ENCODE data around the gene KCNH3. TPM values are rescaled to one million over a fixed set of nuclear protein-coding genes. Genes with fewer than 3 reads are reported as not detected.
"Not testable (repeated sequence)": the region's sequence is repeated elsewhere in the genome, so short reads cannot be mapped to it uniquely, and the experiment has no call there.

KCNH3 gene
- polyA plus RNA-seq, 1 donor from 2014 or later: 0.63 TPM

- no peak overlapping the region for H3K27ac ChIP-seq (ENCODE audit: low read length)
- no peak overlapping the region for H2AFZ ChIP-seq (ENCODE audit: low read depth, low read length)
- no peaks in the 10 kb centered on the region for H3K9me3 ChIP-seq (ENCODE audit: low read length)
- no peaks in the 10 kb centered on the region for H3K79me2 ChIP-seq (replicated peaks; ENCODE audit: insufficient read depth, low read length)
- H3K9ac ChIP-seq (ENCODE audit: low read length): no peak overlapping the region
- TF ChIP-seq POLR2AphosphoS5 (IDR thresholded peaks at IDR 0.05) (no peak), CTCF (IDR thresholded peaks at IDR 0.05; ENCODE audit: poor library complexity, severe bottlenecking) (no peak), REST (IDR thresholded peaks at IDR 0.05; ENCODE audit: borderline replicate concordance) (no peak), EP300 (conservative IDR thresholded peaks at IDR 0.05; ENCODE audit: poor library complexity, severe bottlenecking) (no peak), TAF1 (IDR thresholded peaks at IDR 0.05; ENCODE audit: low read depth) (no peak)
- no peak overlapping the region for H3K4me3 ChIP-seq (ENCODE audit: low read length)
- no peaks in the 10 kb centered on the region for H3F3A ChIP-seq (ENCODE audit: insufficient read depth, low read length, poor library complexity, severe bottlenecking)
- H3K27me3 ChIP-seq (ENCODE audit: insufficient read depth, low read depth, low read length): no peaks in the 10 kb centered on the region
- no peaks in the 10 kb centered on the region for H3K36me3 ChIP-seq (ENCODE audit: insufficient read depth, low read length)
- no peaks in the 10 kb centered on the region for H3K9me2 ChIP-seq (ENCODE audit: insufficient read depth, low read length)
- H3K4me2 ChIP-seq (ENCODE audit: low read length): no peak overlapping the region
- no peaks in the 10 kb centered on the region for H4K20me1 ChIP-seq (ENCODE audit: insufficient read depth)
These were observed 33.2 kb upstream of the KCNH3 start for GRCh38 chr12:49505672-49506071.

- no peak overlapping the region for H2AFZ ChIP-seq (ENCODE audit: low read depth, low read length)
- H3K79me2 ChIP-seq (replicated peaks; ENCODE audit: insufficient read depth, low read length): no peaks in the 10 kb centered on the region
- H3K4me3 ChIP-seq (ENCODE audit: low read length): no peak overlapping the region
- no peaks in the 10 kb centered on the region for H3K36me3 ChIP-seq (ENCODE audit: insufficient read depth, low read length)
- no peaks in the 10 kb centered on the region for H4K20me1 ChIP-seq (ENCODE audit: insufficient read depth)
- H3K27ac ChIP-seq (ENCODE audit: low read length): no peak overlapping the region
- H3K4me2 ChIP-seq (ENCODE audit: low read length): no peak overlapping the region
- no peaks in the 10 kb centered on the region for H3K27me3 ChIP-seq (ENCODE audit: insufficient read depth, low read depth, low read length)
- no peaks in the 10 kb centered on the region for H3K9me3 ChIP-seq (ENCODE audit: low read length)
- no peak for TF ChIP-seq SMC3 (conservative IDR thresholded peaks at IDR 0.05; ENCODE audit: poor library complexity)
- TF ChIP-seq POLR2AphosphoS5 (IDR thresholded peaks at IDR 0.05): no peak
- H3F3A ChIP-seq (ENCODE audit: insufficient read depth, low read length, poor library complexity, severe bottlenecking): no peaks in the 10 kb centered on the region
- H3K9me2 ChIP-seq (ENCODE audit: insufficient read depth, low read length): no peaks in the 10 kb centered on the region
- H3K9ac ChIP-seq (ENCODE audit: low read length): no peak overlapping the region
These were observed 31.7 kb upstream of the KCNH3 start for GRCh38 chr12:49507139-49507538.

- H3K79me2 ChIP-seq (replicated peaks; ENCODE audit: insufficient read depth, low read length); H3K4me2 ChIP-seq (ENCODE audit: low read length); H3K9me3 ChIP-seq (ENCODE audit: low read length); H3K36me3 ChIP-seq (ENCODE audit: insufficient read depth, low read length); H4K20me1 ChIP-seq (ENCODE audit: insufficient read depth); H3K27me3 ChIP-seq (ENCODE audit: insufficient read depth, low read depth, low read length); H2AFZ ChIP-seq (ENCODE audit: low read depth, low read length); H3K27ac ChIP-seq (ENCODE audit: low read length); H3K9me2 ChIP-seq (ENCODE audit: insufficient read depth, low read length); H3K4me3 ChIP-seq (ENCODE audit: low read length); H3F3A ChIP-seq (ENCODE audit: insufficient read depth, low read length, poor library complexity, severe bottlenecking); H3K9ac ChIP-seq (ENCODE audit: low read length): not testable (repeated sequence)
These were observed 29.1 kb upstream of the KCNH3 start for GRCh38 chr12:49509681-49510080.
